Endothelial cell of umbilical vein (primary cell): ENCODE data around the gene EFCAB9. TPM values are rescaled to one million over a fixed set of nuclear protein-coding genes. Genes with fewer than 3 reads are reported as not detected.

Experiments
- BruUV-seq: library from RNA; stranded (reverse); fragments of 400-500 nt; replicated peaks from 2 replicates; lab custom pipeline; 2021; lab: Mats Ljungman, UMichigan
- CTCF ChIA-PET: fragments of 300-600, 350-600 bp; sonication (Branson Sonifier 250); formaldehyde crosslinking; loops from one replicate; lab custom pipeline; 2021; ENCODE audit warnings: antibody characterized with exemption, inconsistent platforms; lab: Charles Lee
- POLR2A ChIA-PET: fragments of 300-600, 350-600 bp; sonication (Branson Sonifier 250); formaldehyde crosslinking; loops from one replicate; lab custom pipeline; 2021; ENCODE audit warnings: antibody characterized with exemption, inconsistent platforms; lab: Charles Lee
- DNase-seq: peaks from one replicate; pipeline ENCODE4 v3.0.0-alpha.2; 2011; ENCODE audit warnings: low read depth, low spot score
- FAIRE-seq: peaks from 2 replicates; lab custom pipeline; 2011; peaks lifted over from hg19 to GRCh38; lab: Jason Lieb, UNC
- H2AFZ ChIP-seq: 2 replicates; pipeline ENCODE4 v1.6.0; 2012; ENCODE audit warnings: low read depth, low read length, control low read depth, inconsistent platforms
- H3K27ac ChIP-seq: 2 replicates; pipeline ENCODE4 v1.5.1; 2011; ENCODE audit warnings: low read depth, mild to moderate bottlenecking, control low read depth, low read length, moderate library complexity; ENCODE audit not compliant: insufficient read depth
- H3K27me3 ChIP-seq, 2 experiments: 2 replicates each; pipeline versions ENCODE4 v1.6.0 to v1.6.1; 2011; ENCODE audit warnings: low read length in 2 of 2, mixed read lengths in 1 of 2; ENCODE audit not compliant: control insufficient read depth in 2 of 2, insufficient read depth in 2 of 2
- H3K36me3 ChIP-seq, 2 experiments: 2 replicates in 1 of 2; 3 replicates in 1 of 2; pipeline ENCODE4 v1.5.1; 2011; ENCODE audit warnings: low read length in 2 of 2, mild to moderate bottlenecking in 1 of 2, moderate library complexity in 1 of 2; ENCODE audit not compliant: control insufficient read depth in 2 of 2, insufficient read depth in 2 of 2; ENCODE audit errors: extremely low read depth in 1 of 2
- H3K4me1 ChIP-seq: 3 replicates; pipeline ENCODE4 v1.5.1; 2011; ENCODE audit warnings: mild to moderate bottlenecking, low read length; ENCODE audit not compliant: control insufficient read depth, insufficient read depth; ENCODE audit errors: extremely low read depth
- H3K4me2 ChIP-seq: 2 replicates; pipeline ENCODE4 v1.6.1; 2011; ENCODE audit warnings: low read length, control low read depth, mixed read lengths; ENCODE audit not compliant: insufficient read depth
- H3K4me3 ChIP-seq, 3 experiments: fragments of 200-600 bp in 1 of 3; sonication (generic), shearing (Covaris generic) in 1 of 3; replicated peaks in 1 of 3; 2 replicates each; pipeline ENCODE4 v1.5.1; 2011 to 2016; ENCODE audit warnings: control low read depth in 3 of 3, low read length in 3 of 3, mild to moderate bottlenecking in 2 of 3, inconsistent platforms in 1 of 3, low read depth in 1 of 3, moderate library complexity in 1 of 3; ENCODE audit not compliant: insufficient read depth in 1 of 3
- H3K79me2 ChIP-seq: 2 replicates; pipeline ENCODE4 v1.6.0; 2012; ENCODE audit warnings: low read length, inconsistent platforms; ENCODE audit not compliant: control insufficient read depth, insufficient read depth
- H3K9ac ChIP-seq: replicated peaks from 2 replicates; pipeline ENCODE3; 2011; ENCODE audit warnings: low read length, control low read depth; ENCODE audit not compliant: insufficient read depth; ENCODE audit errors: extremely low read depth
- H3K9me1 ChIP-seq: replicated peaks from 3 replicates; pipeline ENCODE4 v1.6.0; 2011; ENCODE audit warnings: mild to moderate bottlenecking, low read length; ENCODE audit not compliant: control insufficient read depth, insufficient read depth; ENCODE audit errors: extremely low read depth
- H3K9me3 ChIP-seq: replicated peaks from 2 replicates; pipeline ENCODE4 v1.5.1; 2012; ENCODE audit warnings: low read length, inconsistent platforms; ENCODE audit not compliant: control insufficient read depth, insufficient read depth
- H4K20me1 ChIP-seq: replicated peaks from 2 replicates; pipeline ENCODE3; 2011; ENCODE audit warnings: mild to moderate bottlenecking, low read length; ENCODE audit not compliant: control insufficient read depth, insufficient read depth; ENCODE audit errors: extremely low read depth
- FOS ChIP-seq: IDR thresholded peaks from 2 replicates; pipeline ENCODE4 v1.6.1; 2011; ENCODE audit warnings: mild to moderate bottlenecking, low read length, moderate library complexity, borderline replicate concordance; ENCODE audit not compliant: insufficient read depth
- GATA2 ChIP-seq: IDR thresholded peaks from 2 replicates; pipeline ENCODE4 v1.7.0; 2011; ENCODE audit warnings: low read depth, mild to moderate bottlenecking, moderate library complexity, mixed read lengths, low read length; ENCODE audit not compliant: insufficient read length, insufficient read depth
- JUN ChIP-seq: IDR thresholded peaks from 2 replicates; pipeline ENCODE4 v1.6.1; 2011; ENCODE audit warnings: borderline replicate concordance, low read depth; ENCODE audit not compliant: insufficient read length, insufficient read depth
- MYC ChIP-seq: IDR thresholded peaks from one replicate; pipeline ENCODE4 v1.6.1; 2011; ENCODE audit warnings: mild to moderate bottlenecking, low read depth, low read length
- POLR2AphosphoS5 ChIP-seq: IDR thresholded peaks from 2 replicates; pipeline ENCODE4 v1.6.1; 2012; ENCODE audit warnings: low read depth, mild to moderate bottlenecking, control low read depth, low read length, moderate library complexity; ENCODE audit not compliant: insufficient read depth
- dilution Hi-C: fragments of 300-500 bp; cut with MboI; formaldehyde crosslinking; loops from one replicate; pipeline ENCODE4 v1.15.0; 2019; ENCODE audit warnings: low sequenced_read_pairs; ENCODE audit not compliant: extremely low pct_ligation_motif_present
- intact Hi-C: fragments of 100-400 bp; cut with micrococcal nuclease; formaldehyde crosslinking; loops from one replicate; pipeline ENCODE4 v1.10.0; 2022
- polyA plus RNA-seq, 4 experiments: library from polyadenylated mRNA; depleted of rRNA in 3 of 4; stranded (reverse) in 3 of 4; unstranded in 1 of 4; fragments of >200 nt; gene quantifications; 2 replicates each; pipeline versions ENCODE4 v1.2.1 to v1.2.3, GENCODE V29; 2011 to 2012; ENCODE audit warnings: missing spikeins in 1 of 4
- total RNA-seq: library from RNA; stranded (reverse); gene quantifications from 2 replicates; pipeline ENCODE4 v1.2.3, GENCODE V29; 2021
- TF ChIP-seq, protein P1 (sequence below), 2 donors: IDR thresholded peaks; 1 replicate in 1 of 2; 2 replicates in 1 of 2; pipeline ENCODE4 v1.5.1; 2011; ENCODE audit warnings: low read length in 2 of 2, mild to moderate bottlenecking in 2 of 2, moderate library complexity in 2 of 2, control low read depth in 1 of 2, inconsistent platforms in 1 of 2, low read depth in 1 of 2; ENCODE audit not compliant: insufficient read depth in 1 of 2; ENCODE audit errors: extremely low read depth in 1 of 2

EFCAB9 gene
- total and polyA plus RNA-seq, 2 donors (not counting 3 experiments of a cell fraction or from before 2014, with no cell fraction given) = not detected

DNA sequence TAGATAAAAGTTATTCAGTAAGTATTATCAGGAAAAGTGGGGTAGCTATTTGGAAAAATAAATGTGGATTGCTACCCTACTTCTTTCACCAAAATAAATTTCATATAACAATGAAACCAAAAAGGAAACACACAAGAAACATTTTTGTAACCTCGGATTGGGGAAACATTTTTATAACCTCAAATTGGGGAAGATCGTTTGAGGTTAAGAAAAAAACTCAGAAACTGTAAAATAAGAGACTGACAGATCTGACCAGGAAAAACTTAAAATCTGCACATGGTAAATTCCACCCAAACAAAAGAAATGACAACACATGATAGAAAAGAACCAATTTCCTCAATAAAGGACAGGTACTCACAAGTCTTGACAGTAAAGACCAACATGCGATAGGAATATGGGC is 13.5 kb downstream of the EFCAB9 start:
- Histone ChIP-seq H3K4me1 (no peaks in the 10 kb centered on the region), H3K27ac (no peak overlapping the region), H2AFZ (no peak overlapping the region), H3K9me3 (no peaks in the 10 kb centered on the region), H3K9me1 (no peaks in the 10 kb centered on the region), H3K27me3 (no peaks in the 10 kb centered on the region), H3K4me2 (no peak overlapping the region), H3K79me2 (no peaks in the 10 kb centered on the region), H3K4me3 (no peak overlapping the region), H3K9ac (no peak overlapping the region), H3K36me3 (peaks cover 0 to 2% of the 10 kb centered on the region in 2 experiments), H4K20me1 (peaks cover 3% of the 10 kb centered on the region)
- TF ChIP-seq GATA2 = no peak
- TF ChIP-seq JUN = no peak
- TF ChIP-seq, protein P1, sequence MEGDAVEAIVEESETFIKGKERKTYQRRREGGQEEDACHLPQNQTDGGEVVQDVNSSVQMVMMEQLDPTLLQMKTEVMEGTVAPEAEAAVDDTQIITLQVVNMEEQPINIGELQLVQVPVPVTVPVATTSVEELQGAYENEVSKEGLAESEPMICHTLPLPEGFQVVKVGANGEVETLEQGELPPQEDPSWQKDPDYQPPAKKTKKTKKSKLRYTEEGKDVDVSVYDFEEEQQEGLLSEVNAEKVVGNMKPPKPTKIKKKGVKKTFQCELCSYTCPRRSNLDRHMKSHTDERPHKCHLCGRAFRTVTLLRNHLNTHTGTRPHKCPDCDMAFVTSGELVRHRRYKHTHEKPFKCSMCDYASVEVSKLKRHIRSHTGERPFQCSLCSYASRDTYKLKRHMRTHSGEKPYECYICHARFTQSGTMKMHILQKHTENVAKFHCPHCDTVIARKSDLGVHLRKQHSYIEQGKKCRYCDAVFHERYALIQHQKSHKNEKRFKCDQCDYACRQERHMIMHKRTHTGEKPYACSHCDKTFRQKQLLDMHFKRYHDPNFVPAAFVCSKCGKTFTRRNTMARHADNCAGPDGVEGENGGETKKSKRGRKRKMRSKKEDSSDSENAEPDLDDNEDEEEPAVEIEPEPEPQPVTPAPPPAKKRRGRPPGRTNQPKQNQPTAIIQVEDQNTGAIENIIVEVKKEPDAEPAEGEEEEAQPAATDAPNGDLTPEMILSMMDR (IDR thresholded peaks at IDR 0.05; ENCODE audit: extremely low read depth in 1 of 2, insufficient read depth in 1 of 2, low read depth in 1 of 2, low read length in 2 of 2) = no peak
- no peak for TF ChIP-seq MYC
- TF ChIP-seq FOS = no peak
- no peak for TF ChIP-seq POLR2AphosphoS5
- FAIRE-seq (no peak), DNase-seq (no peak)
- BruUV-seq = no TSS peak
- dilution Hi-C loops (no loop called here), intact Hi-C loops (no loop called here)
- ChIA-PET CTCF (no interaction called here), POLR2A (no interaction called here)
